ENCODE results near the gene MOK. TPM values are rescaled to one million over a fixed set of nuclear protein-coding genes. Genes with fewer than 3 reads are reported as not detected.

MOK gene
- total RNA-seq, 1 experiment from 2014 or later, result 2.0 TPM

GRCh38 chr14:102251161-102251560 is 53.8 kb downstream of the MOK start:
- peaks cover 5% of the 10 kb centered on the region; the same call in 1 of the 2 replicates for H3K27me3 Mint-ChIP-seq (ENCODE audit: low read depth)
- ATAC-seq, result no peak
- ChIA-PET CTCF (interaction anchor here (1.0 kb wide), 1 partner anchor 63 kb away, joined by 3 read pairs; no protein-coding TSS in a partner anchor), POLR2A (no interaction called here)
- no peak overlapping the region for H3K4me3 Mint-ChIP-seq
- no peak for DNase-seq (ENCODE audit: low spot score)
- no peaks in the 10 kb centered on the region for H3K36me3 Mint-ChIP-seq
- H3K9me3 Mint-ChIP-seq, result no peaks in the 10 kb centered on the region
- H3K27ac Mint-ChIP-seq, result no peak overlapping the region
- peaks cover 3% of the 10 kb centered on the region for H3K4me1 Mint-ChIP-seq
- TF ChIP-seq SMAD4 (CRISPR knock-in tag; IDR thresholded peaks at IDR 0.05) (no peak), GRHL2 (CRISPR knock-in tag; IDR thresholded peaks at IDR 0.05; ENCODE audit: insufficient replicate concordance, severe bottlenecking) (no peak), TEAD1 (CRISPR knock-in tag; IDR thresholded peaks at IDR 0.05) (no peak), NR1H2 (CRISPR knock-in tag; IDR thresholded peaks at IDR 0.05) (no peak), ZNF396 (CRISPR knock-in tag; IDR thresholded peaks at IDR 0.05; ENCODE audit: borderline replicate concordance) (no peak), NFYB (CRISPR knock-in tag; conservative IDR thresholded peaks at IDR 0.05; ENCODE audit: low read depth) (no peak), PREB (CRISPR knock-in tag; IDR thresholded peaks at IDR 0.05; ENCODE audit: borderline replicate concordance) (no peak), FOXK1 (CRISPR knock-in tag; IDR thresholded peaks at IDR 0.05) (no peak), GTF2I (CRISPR knock-in tag; conservative IDR thresholded peaks at IDR 0.05) (no peak), E2F5 (CRISPR knock-in tag; IDR thresholded peaks at IDR 0.05) (no peak), USF1 (CRISPR knock-in tag; IDR thresholded peaks at IDR 0.05) (no peak), MXD4 (CRISPR knock-in tag; IDR thresholded peaks at IDR 0.05; ENCODE audit: borderline replicate concordance) (no peak), SP1 (CRISPR knock-in tag; conservative IDR thresholded peaks at IDR 0.05) (no peak), EMX1 (CRISPR knock-in tag; IDR thresholded peaks at IDR 0.05) (no peak), MYBL2 (CRISPR knock-in tag; IDR thresholded peaks at IDR 0.05) (no peak), GABPB1 (CRISPR knock-in tag; IDR thresholded peaks at IDR 0.05) (no peak)
- TF ChIP-seq, protein P1, sequence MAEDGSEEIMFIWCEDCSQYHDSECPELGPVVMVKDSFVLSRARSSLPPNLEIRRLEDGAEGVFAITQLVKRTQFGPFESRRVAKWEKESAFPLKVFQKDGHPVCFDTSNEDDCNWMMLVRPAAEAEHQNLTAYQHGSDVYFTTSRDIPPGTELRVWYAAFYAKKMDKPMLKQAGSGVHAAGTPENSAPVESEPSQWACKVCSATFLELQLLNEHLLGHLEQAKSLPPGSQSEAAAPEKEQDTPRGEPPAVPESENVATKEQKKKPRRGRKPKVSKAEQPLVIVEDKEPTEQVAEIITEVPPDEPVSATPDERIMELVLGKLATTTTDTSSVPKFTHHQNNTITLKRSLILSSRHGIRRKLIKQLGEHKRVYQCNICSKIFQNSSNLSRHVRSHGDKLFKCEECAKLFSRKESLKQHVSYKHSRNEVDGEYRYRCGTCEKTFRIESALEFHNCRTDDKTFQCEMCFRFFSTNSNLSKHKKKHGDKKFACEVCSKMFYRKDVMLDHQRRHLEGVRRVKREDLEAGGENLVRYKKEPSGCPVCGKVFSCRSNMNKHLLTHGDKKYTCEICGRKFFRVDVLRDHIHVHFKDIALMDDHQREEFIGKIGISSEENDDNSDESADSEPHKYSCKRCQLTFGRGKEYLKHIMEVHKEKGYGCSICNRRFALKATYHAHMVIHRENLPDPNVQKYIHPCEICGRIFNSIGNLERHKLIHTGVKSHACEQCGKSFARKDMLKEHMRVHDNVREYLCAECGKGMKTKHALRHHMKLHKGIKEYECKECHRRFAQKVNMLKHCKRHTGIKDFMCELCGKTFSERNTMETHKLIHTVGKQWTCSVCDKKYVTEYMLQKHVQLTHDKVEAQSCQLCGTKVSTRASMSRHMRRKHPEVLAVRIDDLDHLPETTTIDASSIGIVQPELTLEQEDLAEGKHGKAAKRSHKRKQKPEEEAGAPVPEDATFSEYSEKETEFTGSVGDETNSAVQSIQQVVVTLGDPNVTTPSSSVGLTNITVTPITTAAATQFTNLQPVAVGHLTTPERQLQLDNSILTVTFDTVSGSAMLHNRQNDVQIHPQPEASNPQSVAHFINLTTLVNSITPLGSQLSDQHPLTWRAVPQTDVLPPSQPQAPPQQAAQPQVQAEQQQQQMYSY (CRISPR knock-in tag; IDR thresholded peaks at IDR 0.05), result no peak
- TF ChIP-seq, protein P2, sequence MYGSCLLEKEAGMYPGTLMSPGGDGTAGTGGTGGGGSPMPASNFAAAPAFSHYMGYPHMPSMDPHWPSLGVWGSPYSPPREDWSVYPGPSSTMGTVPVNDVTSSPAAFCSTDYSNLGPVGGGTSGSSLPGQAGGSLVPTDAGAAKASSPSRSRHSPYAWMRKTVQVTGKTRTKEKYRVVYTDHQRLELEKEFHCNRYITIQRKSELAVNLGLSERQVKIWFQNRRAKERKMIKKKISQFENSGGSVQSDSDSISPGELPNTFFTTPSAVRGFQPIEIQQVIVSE (CRISPR knock-in tag; IDR thresholded peaks at IDR 0.05; ENCODE audit: borderline replicate concordance), result no peak
- TF ChIP-seq, protein P3, sequence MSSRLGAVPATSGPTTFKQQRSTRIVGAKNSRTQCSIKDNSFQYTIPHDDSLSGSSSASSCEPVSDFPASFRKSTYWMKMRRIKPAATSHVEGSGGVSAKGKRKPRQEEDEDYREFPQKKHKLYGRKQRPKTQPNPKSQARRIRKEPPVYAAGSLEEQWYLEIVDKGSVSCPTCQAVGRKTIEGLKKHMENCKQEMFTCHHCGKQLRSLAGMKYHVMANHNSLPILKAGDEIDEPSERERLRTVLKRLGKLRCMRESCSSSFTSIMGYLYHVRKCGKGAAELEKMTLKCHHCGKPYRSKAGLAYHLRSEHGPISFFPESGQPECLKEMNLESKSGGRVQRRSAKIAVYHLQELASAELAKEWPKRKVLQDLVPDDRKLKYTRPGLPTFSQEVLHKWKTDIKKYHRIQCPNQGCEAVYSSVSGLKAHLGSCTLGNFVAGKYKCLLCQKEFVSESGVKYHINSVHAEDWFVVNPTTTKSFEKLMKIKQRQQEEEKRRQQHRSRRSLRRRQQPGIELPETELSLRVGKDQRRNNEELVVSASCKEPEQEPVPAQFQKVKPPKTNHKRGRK (CRISPR knock-in tag; IDR thresholded peaks at IDR 0.05; ENCODE audit: borderline replicate concordance), result no peak
- TF ChIP-seq, protein P4, sequence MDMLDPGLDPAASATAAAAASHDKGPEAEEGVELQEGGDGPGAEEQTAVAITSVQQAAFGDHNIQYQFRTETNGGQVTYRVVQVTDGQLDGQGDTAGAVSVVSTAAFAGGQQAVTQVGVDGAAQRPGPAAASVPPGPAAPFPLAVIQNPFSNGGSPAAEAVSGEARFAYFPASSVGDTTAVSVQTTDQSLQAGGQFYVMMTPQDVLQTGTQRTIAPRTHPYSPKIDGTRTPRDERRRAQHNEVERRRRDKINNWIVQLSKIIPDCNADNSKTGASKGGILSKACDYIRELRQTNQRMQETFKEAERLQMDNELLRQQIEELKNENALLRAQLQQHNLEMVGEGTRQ (CRISPR knock-in tag; IDR thresholded peaks at IDR 0.05), result no peak

All from WTC11 (cell line).